Liver (tissue), 9 donors: ENCODE data around the gene ARGLU1. TPM values are rescaled to one million over a fixed set of nuclear protein-coding genes. Genes with fewer than 3 reads are reported as not detected.

ENCODE experiments used
- DNase-seq: peaks from one replicate; pipeline ENCODE4 v3.0.0-alpha.2; 2017; ENCODE audit warnings: low spot score
- H3K27ac ChIP-seq, 2 donors: one replicate each; pipeline ENCODE4 v1.7.0; 2013; ENCODE audit warnings: inconsistent platforms in 2 of 2, low read length in 2 of 2, control low read depth in 1 of 2, low read depth in 1 of 2, mild to moderate bottlenecking in 1 of 2
- H3K27me3 ChIP-seq, 4 donors: one replicate each; pipeline versions ENCODE4 v1.6.1 to v1.7.0; 2013; ENCODE audit warnings: low read length in 3 of 4, inconsistent platforms in 1 of 4, mild to moderate bottlenecking in 1 of 4, moderate library complexity in 1 of 4; ENCODE audit not compliant: control insufficient read depth in 4 of 4, insufficient read depth in 4 of 4
- H3K36me3 ChIP-seq, 4 donors: one replicate each; pipeline versions ENCODE4 v1.6.1 to v1.7.0; 2013; ENCODE audit warnings: low read length in 3 of 4, mild to moderate bottlenecking in 3 of 4, low read depth in 1 of 4, moderate library complexity in 1 of 4; ENCODE audit not compliant: control insufficient read depth in 4 of 4, insufficient read depth in 3 of 4
- H3K4me1 ChIP-seq, 4 donors: one replicate each; pipeline versions ENCODE4 v1.6.1 to v1.7.0; 2013; ENCODE audit warnings: low read length in 3 of 4, mild to moderate bottlenecking in 3 of 4, moderate library complexity in 1 of 4; ENCODE audit not compliant: control insufficient read depth in 4 of 4, insufficient read depth in 4 of 4
- H3K4me3 ChIP-seq, 3 donors: one replicate each; pipeline versions ENCODE4 v1.6.1 to v1.7.0; 2013; ENCODE audit warnings: low read length in 3 of 3, control low read depth in 1 of 3, low read depth in 1 of 3, mild to moderate bottlenecking in 1 of 3
- H3K9ac ChIP-seq, 2 donors: one replicate each; pipeline ENCODE4 v1.7.0; 2013; ENCODE audit warnings: low read length in 2 of 2, mild to moderate bottlenecking in 2 of 2, moderate library complexity in 2 of 2, control low read depth in 1 of 2, low read depth in 1 of 2
- H3K9me3 ChIP-seq, 4 donors: one replicate each; pipeline versions ENCODE4 v1.6.1 to v1.7.0; 2013; ENCODE audit warnings: low read length in 3 of 4; ENCODE audit not compliant: control insufficient read depth in 4 of 4
- EGR1 ChIP-seq, 2 donors: IDR thresholded peaks; 2 replicates each; pipeline ENCODE4 v1.6.1; 2016 to 2018; ENCODE audit warnings: antibody characterized with exemption in 2 of 2, low read depth in 2 of 2
- FOXA2 ChIP-seq: IDR thresholded peaks from 2 replicates; pipeline ENCODE4 v1.6.1; 2016; ENCODE audit warnings: antibody characterized with exemption
- GABPA ChIP-seq, 2 donors: IDR thresholded peaks in 1 of 2; conservative IDR thresholded peaks in 1 of 2; 2 replicates each; pipeline ENCODE4 v1.6.1; 2016; ENCODE audit warnings: antibody characterized with exemption in 2 of 2, mild to moderate bottlenecking in 1 of 2, moderate library complexity in 1 of 2
- HNF4G ChIP-seq: IDR thresholded peaks from 2 replicates; pipeline ENCODE4 v1.6.1; 2016; ENCODE audit warnings: antibody characterized with exemption
- JUND ChIP-seq, 2 donors: IDR thresholded peaks; 2 replicates each; pipeline ENCODE4 v1.6.1; 2016; ENCODE audit warnings: antibody characterized with exemption in 2 of 2
- NR2F2 ChIP-seq: IDR thresholded peaks from 2 replicates; pipeline ENCODE4 v1.6.1; 2016; ENCODE audit warnings: antibody characterized with exemption
- RXRA ChIP-seq, 2 donors: IDR thresholded peaks; 2 replicates each; pipeline ENCODE4 v1.6.1; 2017 to 2018; ENCODE audit warnings: antibody characterized with exemption in 2 of 2, mild to moderate bottlenecking in 1 of 2
- TAF1 ChIP-seq: conservative IDR thresholded peaks from 2 replicates; pipeline ENCODE4 v1.6.1; 2016; ENCODE audit warnings: antibody characterized with exemption, mild to moderate bottlenecking
- YY1 ChIP-seq: IDR thresholded peaks from 2 replicates; pipeline ENCODE4 v1.6.1; 2016; ENCODE audit warnings: antibody characterized with exemption, mild to moderate bottlenecking
- WGBS: extraction: QIAGEN DNeasy Blood & Tissue Kit; methylation state at CpG from one replicate; pipeline ENCODE4 v1.1.7; 2013; 5-methylcytosine and 5-hydroxymethylcytosine counted together
- polyA plus RNA-seq, 2 donors: library from polyadenylated mRNA; stranded (reverse) in 1 of 2; unstranded in 1 of 2; fragments of 200-250 nt in 1 of 2; fragments of >200 nt in 1 of 2; fragmentation: Nextera tagmentation in 1 of 2; extraction: Ambion mirVana in 1 of 2; gene quantifications; one replicate each; pipeline versions ENCODE4 v1.2.1 to v1.2.3, GENCODE V29; 2013 to 2015
- total RNA-seq, 2 donors: library from RNA; depleted of rRNA; stranded (reverse); fragments of >200 nt; gene quantifications; one replicate each; pipeline ENCODE4 v1.2.3, GENCODE V29; 2014
- TF ChIP-seq, protein P1 (sequence below): IDR thresholded peaks from 2 replicates; pipeline ENCODE4 v1.6.1; 2016; ENCODE audit warnings: antibody characterized with exemption, mild to moderate bottlenecking
- TF ChIP-seq, protein P2 (sequence below): IDR thresholded peaks from 2 replicates; pipeline ENCODE4 v1.6.1; 2016; ENCODE audit warnings: antibody characterized with exemption
- TF ChIP-seq, protein P3 (sequence below): fragments of 150-350 bp; IDR thresholded peaks from 2 replicates; pipeline ENCODE4 v1.5.1; 2017; ENCODE audit warnings: improper control_type of control experiment, low read depth, low read length; ENCODE audit not compliant: missing input control
- donor health status: healthy.
- donor health status: healthy.
- donor health status: healthy.
- donor health status: healthy.
- donor health status: healthy.

Gene ARGLU1
- total and polyA plus RNA-seq, 4 donors, result 16.7 to 50.8 (median 30.1) TPM

DNA sequence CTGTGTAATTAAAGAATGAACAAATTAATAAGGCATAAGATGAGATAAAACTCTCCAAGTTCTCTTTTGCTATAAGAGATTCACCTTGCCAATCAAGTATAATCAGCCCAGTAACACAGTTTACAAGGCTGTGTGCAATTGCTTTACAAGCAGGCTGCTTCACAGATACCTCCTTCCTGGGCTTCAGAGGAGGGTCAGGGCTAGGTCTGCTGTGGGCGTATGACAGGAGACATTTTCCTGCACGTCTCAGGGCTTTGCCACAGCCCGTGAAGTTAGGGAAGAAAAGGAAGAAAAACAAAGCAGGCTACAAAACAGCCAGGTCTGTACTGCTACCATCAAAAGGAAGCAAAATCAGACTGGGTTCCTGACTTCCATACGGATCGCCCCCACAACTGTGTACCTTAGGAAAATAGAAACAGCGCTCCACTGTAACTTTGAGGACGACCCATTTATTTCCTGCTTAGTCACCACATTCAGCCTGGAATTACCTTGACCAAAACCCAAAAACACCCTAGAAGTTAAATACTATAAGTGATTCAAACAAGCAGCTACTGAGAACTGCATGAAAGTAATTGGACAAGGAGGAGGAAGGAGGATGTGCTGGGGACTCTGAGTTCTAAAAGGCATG, 44.9 kb downstream of the ARGLU1 start:
- H3K27ac ChIP-seq, result no peak overlapping the region
- no peaks in the 10 kb centered on the region for H3K36me3 ChIP-seq
- no peak overlapping the region for H3K9ac ChIP-seq
- H3K27me3 ChIP-seq, result peaks cover 0 to 19% (median 3%) of the 10 kb centered on the region in 4 donors
- no peak for DNase-seq
- TF ChIP-seq, protein P1, sequence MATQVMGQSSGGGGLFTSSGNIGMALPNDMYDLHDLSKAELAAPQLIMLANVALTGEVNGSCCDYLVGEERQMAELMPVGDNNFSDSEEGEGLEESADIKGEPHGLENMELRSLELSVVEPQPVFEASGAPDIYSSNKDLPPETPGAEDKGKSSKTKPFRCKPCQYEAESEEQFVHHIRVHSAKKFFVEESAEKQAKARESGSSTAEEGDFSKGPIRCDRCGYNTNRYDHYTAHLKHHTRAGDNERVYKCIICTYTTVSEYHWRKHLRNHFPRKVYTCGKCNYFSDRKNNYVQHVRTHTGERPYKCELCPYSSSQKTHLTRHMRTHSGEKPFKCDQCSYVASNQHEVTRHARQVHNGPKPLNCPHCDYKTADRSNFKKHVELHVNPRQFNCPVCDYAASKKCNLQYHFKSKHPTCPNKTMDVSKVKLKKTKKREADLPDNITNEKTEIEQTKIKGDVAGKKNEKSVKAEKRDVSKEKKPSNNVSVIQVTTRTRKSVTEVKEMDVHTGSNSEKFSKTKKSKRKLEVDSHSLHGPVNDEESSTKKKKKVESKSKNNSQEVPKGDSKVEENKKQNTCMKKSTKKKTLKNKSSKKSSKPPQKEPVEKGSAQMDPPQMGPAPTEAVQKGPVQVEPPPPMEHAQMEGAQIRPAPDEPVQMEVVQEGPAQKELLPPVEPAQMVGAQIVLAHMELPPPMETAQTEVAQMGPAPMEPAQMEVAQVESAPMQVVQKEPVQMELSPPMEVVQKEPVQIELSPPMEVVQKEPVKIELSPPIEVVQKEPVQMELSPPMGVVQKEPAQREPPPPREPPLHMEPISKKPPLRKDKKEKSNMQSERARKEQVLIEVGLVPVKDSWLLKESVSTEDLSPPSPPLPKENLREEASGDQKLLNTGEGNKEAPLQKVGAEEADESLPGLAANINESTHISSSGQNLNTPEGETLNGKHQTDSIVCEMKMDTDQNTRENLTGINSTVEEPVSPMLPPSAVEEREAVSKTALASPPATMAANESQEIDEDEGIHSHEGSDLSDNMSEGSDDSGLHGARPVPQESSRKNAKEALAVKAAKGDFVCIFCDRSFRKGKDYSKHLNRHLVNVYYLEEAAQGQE, result no peak
- TF ChIP-seq HNF4G, result no peak
- 54% methylated on average over 7 of the region's 7 CpGs for WGBS
- no peaks in the 10 kb centered on the region for H3K4me1 ChIP-seq
- H3K4me3 ChIP-seq, result no peak overlapping the region
- no peaks in the 10 kb centered on the region for H3K9me3 ChIP-seq

DNA sequence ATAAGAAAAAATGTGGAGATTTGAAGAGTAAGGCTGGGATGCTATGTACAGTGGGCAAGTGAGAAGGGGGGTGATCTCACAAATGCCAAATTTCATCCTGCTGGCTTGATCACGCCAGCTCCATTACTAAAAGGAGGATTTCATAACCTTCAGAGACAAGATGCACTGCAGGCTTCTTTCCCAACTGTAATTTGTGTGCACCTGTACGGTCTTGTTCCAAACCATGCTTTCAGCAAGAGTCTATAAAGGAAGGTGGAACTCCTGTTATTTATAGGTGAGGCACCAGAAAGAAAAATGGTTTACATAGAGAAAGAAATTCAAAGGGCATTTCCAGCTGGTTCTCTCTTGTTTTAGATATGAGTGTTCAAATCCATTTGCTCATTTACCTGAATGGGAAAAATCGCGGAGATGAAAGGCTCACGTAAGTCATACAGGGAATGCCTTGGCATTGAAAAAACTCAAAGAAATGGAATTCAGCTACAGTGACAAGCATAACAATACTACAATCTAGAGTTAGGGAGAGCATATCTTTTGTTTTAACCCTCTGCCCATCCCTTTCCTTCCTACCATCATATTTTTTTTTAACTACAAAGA, 45.7 kb downstream of the ARGLU1 start:
- no peak overlapping the region for H3K4me3 ChIP-seq
- no peaks in the 10 kb centered on the region for H3K9me3 ChIP-seq
- DNase-seq, result no peak
- peaks cover 0 to 19% (median 3%) of the 10 kb centered on the region in 4 donors for H3K27me3 ChIP-seq
- TF ChIP-seq EGR1 (IDR thresholded peaks at IDR 0.05; ENCODE audit: low read depth in 2 of 2) (no peak), HNF4G (no peak), FOXA2 (no peak), NR2F2 (no peak), RXRA (IDR thresholded peaks at IDR 0.05) (no peak), JUND (IDR thresholded peaks at IDR 0.05) (no peak), TAF1 (no peak), GABPA (IDR thresholded peaks at IDR 0.05 in 1 of 2, conservative IDR thresholded peaks at IDR 0.05 in 1 of 2) (no peak), YY1 (no peak)
- TF ChIP-seq, protein P2, sequence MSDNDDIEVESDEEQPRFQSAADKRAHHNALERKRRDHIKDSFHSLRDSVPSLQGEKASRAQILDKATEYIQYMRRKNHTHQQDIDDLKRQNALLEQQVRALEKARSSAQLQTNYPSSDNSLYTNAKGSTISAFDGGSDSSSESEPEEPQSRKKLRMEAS, result no peak
- TF ChIP-seq, protein P3, sequence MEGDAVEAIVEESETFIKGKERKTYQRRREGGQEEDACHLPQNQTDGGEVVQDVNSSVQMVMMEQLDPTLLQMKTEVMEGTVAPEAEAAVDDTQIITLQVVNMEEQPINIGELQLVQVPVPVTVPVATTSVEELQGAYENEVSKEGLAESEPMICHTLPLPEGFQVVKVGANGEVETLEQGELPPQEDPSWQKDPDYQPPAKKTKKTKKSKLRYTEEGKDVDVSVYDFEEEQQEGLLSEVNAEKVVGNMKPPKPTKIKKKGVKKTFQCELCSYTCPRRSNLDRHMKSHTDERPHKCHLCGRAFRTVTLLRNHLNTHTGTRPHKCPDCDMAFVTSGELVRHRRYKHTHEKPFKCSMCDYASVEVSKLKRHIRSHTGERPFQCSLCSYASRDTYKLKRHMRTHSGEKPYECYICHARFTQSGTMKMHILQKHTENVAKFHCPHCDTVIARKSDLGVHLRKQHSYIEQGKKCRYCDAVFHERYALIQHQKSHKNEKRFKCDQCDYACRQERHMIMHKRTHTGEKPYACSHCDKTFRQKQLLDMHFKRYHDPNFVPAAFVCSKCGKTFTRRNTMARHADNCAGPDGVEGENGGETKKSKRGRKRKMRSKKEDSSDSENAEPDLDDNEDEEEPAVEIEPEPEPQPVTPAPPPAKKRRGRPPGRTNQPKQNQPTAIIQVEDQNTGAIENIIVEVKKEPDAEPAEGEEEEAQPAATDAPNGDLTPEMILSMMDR, result no peak
- WGBS, result 72% methylated on average over 5 of the region's 5 CpGs
- no peaks in the 10 kb centered on the region for H3K36me3 ChIP-seq
- no peaks in the 10 kb centered on the region for H3K4me1 ChIP-seq
- no peak overlapping the region for H3K9ac ChIP-seq
- no peak overlapping the region for H3K27ac ChIP-seq
